ENCODE results near the gene DCANP1. TPM values are rescaled to one million over a fixed set of nuclear protein-coding genes. Genes with fewer than 3 reads are reported as not detected.

Gene DCANP1
- total RNA-seq, 2 experiments from 2014 or later: not detected

- no TSS peak for BruUV-seq (replicated peaks)
- Histone ChIP-seq H2AFZ (ENCODE audit: low read length) (no peak overlapping the region), H3K79me2 (ENCODE audit: insufficient read depth, low read depth, low read length) (no peaks in the 10 kb centered on the region), H3K9me3 (ENCODE audit: low read length) (no peaks in the 10 kb centered on the region), H4K20me1 (ENCODE audit: insufficient read depth, low read length) (no peaks in the 10 kb centered on the region), H3K36me3 (ENCODE audit: insufficient read depth, low read length) (no peaks in the 10 kb centered on the region), H3K4me2 (ENCODE audit: low read length) (no peak overlapping the region), H3K27ac (ENCODE audit: low read depth, low read length, poor library complexity, severe bottlenecking) (no peak overlapping the region), H3K9me2 (ENCODE audit: insufficient read depth, low read length) (no peaks in the 10 kb centered on the region), H3K4me1 (ENCODE audit: insufficient read depth, low read length, poor library complexity, severe bottlenecking) (no peaks in the 10 kb centered on the region), H3K4me3 (ENCODE audit: low read depth, low read length, poor library complexity, severe bottlenecking) (no peak overlapping the region)
- TF ChIP-seq, protein P1, sequence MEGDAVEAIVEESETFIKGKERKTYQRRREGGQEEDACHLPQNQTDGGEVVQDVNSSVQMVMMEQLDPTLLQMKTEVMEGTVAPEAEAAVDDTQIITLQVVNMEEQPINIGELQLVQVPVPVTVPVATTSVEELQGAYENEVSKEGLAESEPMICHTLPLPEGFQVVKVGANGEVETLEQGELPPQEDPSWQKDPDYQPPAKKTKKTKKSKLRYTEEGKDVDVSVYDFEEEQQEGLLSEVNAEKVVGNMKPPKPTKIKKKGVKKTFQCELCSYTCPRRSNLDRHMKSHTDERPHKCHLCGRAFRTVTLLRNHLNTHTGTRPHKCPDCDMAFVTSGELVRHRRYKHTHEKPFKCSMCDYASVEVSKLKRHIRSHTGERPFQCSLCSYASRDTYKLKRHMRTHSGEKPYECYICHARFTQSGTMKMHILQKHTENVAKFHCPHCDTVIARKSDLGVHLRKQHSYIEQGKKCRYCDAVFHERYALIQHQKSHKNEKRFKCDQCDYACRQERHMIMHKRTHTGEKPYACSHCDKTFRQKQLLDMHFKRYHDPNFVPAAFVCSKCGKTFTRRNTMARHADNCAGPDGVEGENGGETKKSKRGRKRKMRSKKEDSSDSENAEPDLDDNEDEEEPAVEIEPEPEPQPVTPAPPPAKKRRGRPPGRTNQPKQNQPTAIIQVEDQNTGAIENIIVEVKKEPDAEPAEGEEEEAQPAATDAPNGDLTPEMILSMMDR (conservative IDR thresholded peaks at IDR 0.05; ENCODE audit: low read length): no peak
- ChIA-PET CTCF (ENCODE audit: unreplicated experiment) (interaction anchor here (0.6 kb wide), 1 partner anchor 15 kb away, joined by 4 read pairs; no protein-coding TSS in a partner anchor), POLR2A (no interaction called here)
- intact Hi-C loops (cut with micrococcal nuclease; ENCODE audit: unreplicated experiment): no loop called here
- no peak for DNase-seq (ENCODE audit: low spot score)
Measured at GRCh38 chr5:135458921-135459331, 11.8 kb upstream of the DCANP1 start.

DNA sequence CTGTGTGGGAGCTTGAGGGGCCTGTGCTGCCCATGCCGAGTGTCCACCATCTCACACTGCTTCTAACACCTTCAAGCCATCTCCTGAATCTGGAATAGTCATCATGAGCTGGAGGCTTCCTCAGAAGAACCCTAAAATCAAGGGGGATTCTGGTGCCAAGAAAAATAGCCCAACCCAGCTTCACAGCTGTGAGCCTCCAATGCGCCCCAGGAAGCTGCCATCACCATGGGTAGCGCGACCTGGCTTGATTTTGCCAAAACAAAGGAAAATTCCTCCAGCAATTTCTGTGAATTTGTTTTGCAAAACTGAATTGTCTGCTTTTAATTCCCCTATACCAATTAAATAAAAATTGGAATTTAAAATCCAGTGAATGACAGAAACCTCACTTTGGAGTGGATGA, 11.2 kb upstream of the DCANP1 start:
- no peaks in the 10 kb centered on the region for H3K36me3 ChIP-seq (ENCODE audit: insufficient read depth, low read length)
- no peak overlapping the region for H3K4me2 ChIP-seq (ENCODE audit: low read length)
- no peaks in the 10 kb centered on the region for H3K9me3 ChIP-seq (ENCODE audit: low read length)
- ChIA-PET CTCF (ENCODE audit: unreplicated experiment) (interaction anchor here (0.7 kb wide), 1 partner anchor 107 kb away, joined by 3 read pairs; no protein-coding TSS in a partner anchor), POLR2A (no interaction called here)
- DNase-seq (ENCODE audit: low spot score): no peak
- no peak overlapping the region for H2AFZ ChIP-seq (ENCODE audit: low read length)
- no peaks in the 10 kb centered on the region for H4K20me1 ChIP-seq (ENCODE audit: insufficient read depth, low read length)
- no peaks in the 10 kb centered on the region for H3K9me2 ChIP-seq (ENCODE audit: insufficient read depth, low read length)
- H3K4me1 ChIP-seq (ENCODE audit: insufficient read depth, low read length, poor library complexity, severe bottlenecking): no peaks in the 10 kb centered on the region
- intact Hi-C loops (cut with micrococcal nuclease; ENCODE audit: unreplicated experiment): no loop called here
- no peak for TF ChIP-seq EZH2phosphoT487 (IDR thresholded peaks at IDR 0.05; ENCODE audit: borderline replicate concordance, low read depth, low read length)
- TF ChIP-seq, protein P1 (conservative IDR thresholded peaks at IDR 0.05; ENCODE audit: low read length): no peak
- no peaks in the 10 kb centered on the region for H3K79me2 ChIP-seq (ENCODE audit: insufficient read depth, low read depth, low read length)
- BruUV-seq (replicated peaks): no TSS peak
- no peak overlapping the region for H3K27ac ChIP-seq (ENCODE audit: low read depth, low read length, poor library complexity, severe bottlenecking)
- H3K4me3 ChIP-seq (ENCODE audit: low read depth, low read length, poor library complexity, severe bottlenecking): no peak overlapping the region

DNA sequence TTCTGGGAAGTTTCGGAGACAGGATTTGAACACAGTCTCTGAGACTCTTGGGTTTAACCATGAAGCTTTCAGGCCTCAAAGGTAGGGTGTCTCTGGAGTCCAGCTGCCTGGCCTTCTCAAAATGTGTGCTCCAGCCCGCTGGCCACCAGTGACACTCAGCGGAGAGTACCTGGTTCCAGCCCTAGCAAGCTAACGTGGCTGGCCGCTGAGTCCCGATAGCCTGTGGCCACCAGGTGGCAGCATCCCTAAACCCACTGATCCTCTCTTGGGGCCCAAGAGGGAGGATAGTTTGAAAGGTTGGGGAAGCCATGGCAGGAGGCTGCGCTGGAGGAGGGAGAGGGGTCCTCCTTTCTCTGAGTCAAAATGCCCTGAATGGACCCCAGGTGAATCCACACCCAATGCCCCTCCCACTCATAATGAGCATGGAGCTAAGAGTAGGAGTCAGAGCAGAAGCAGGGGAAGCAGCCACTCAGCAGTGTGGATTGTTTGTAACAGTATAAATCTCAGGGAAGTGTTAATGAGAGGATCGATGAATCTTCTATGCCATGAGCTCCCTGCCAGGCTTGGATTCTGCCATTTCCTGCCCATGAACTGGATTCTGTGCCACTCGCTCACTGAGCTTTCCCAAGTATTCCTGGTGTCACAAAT, 10.4 kb upstream of the DCANP1 start:
- no peak for TF ChIP-seq EZH2phosphoT487 (IDR thresholded peaks at IDR 0.05; ENCODE audit: borderline replicate concordance, low read depth, low read length)
- TF ChIP-seq, protein P1 (conservative IDR thresholded peaks at IDR 0.05; ENCODE audit: low read length): peak; percentile 90
- Histone ChIP-seq H3K4me1 (ENCODE audit: insufficient read depth, low read length, poor library complexity, severe bottlenecking) (no peaks in the 10 kb centered on the region), H2AFZ (ENCODE audit: low read length) (no peak overlapping the region), H3K9me3 (ENCODE audit: low read length) (no peaks in the 10 kb centered on the region), H3K4me2 (ENCODE audit: low read length) (no peak overlapping the region), H3K27ac (ENCODE audit: low read depth, low read length, poor library complexity, severe bottlenecking) (no peak overlapping the region), H4K20me1 (ENCODE audit: insufficient read depth, low read length) (no peaks in the 10 kb centered on the region), H3K9me2 (ENCODE audit: insufficient read depth, low read length) (no peaks in the 10 kb centered on the region), H3K36me3 (ENCODE audit: insufficient read depth, low read length) (no peaks in the 10 kb centered on the region), H3K79me2 (ENCODE audit: insufficient read depth, low read depth, low read length) (no peaks in the 10 kb centered on the region), H3K4me3 (ENCODE audit: low read depth, low read length, poor library complexity, severe bottlenecking) (no peak overlapping the region)
- BruUV-seq (replicated peaks): no TSS peak
- ChIA-PET CTCF (ENCODE audit: unreplicated experiment) (interaction anchor here (0.6 to 0.7 kb wide), 2 partner anchors 108 to 115 kb away, joined by 3 read pairs; no protein-coding TSS in a partner anchor), POLR2A (no interaction called here)
- intact Hi-C loops (cut with micrococcal nuclease; ENCODE audit: unreplicated experiment): loop anchor here (1.0 kb wide), 1 partner anchor 95 kb away; no protein-coding TSS in a partner anchor
- DNase-seq (ENCODE audit: low spot score): peak; percentile 58
